ENCODE data around the gene SPON1.
"Not testable (repeated sequence)": the region's sequence is repeated elsewhere in the genome, so short reads cannot be mapped to it uniquely, and the experiment has no call there.

The SPON1 gene

DNA sequence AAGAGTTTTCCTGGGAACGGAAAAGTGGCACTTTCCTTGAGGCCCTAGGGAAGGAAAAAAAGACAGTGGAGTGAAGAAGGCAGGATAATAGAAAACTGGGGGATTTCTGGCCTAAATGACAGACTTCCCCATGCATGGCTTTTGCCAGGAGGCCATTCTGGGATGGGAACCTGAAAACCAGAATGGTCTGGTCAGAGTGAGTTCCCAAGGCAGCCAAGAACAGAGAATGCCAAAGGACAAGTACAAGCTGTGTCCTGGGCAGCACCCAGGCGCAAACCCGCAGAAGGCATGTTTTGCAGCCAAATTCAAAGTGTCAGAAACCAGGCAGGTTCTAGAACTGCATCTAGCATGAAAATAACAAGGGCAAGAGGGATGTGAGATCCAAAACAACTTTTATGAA lies 162.4 kb downstream of the SPON1 start:
- DNase-seq (ENCODE audit: low spot score): no peak

DNA sequence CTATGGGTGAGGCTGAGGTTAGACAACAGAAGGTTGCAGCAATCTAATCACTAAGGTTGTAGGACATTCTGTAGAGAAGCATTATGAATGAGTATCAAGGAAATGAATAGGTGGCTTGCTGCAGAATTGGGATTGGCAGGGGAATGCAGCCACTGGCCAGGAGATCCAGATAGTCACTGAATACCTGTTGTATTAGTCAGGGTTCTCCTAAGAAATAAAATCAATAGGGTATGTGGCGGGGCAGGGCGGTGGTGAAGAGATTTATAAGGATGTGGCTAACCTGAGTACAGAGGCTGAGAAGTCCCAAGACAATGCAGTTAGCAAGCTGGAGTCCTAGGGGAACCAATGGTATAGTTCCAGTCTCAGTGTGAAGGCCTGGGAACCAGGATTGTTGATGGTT lies 163.0 kb downstream of the SPON1 start:
- DNase-seq (ENCODE audit: low spot score): no peak

GRCh38 chr11:14127679-14128078 lies 165.2 kb downstream of the SPON1 start:
- no peak for DNase-seq (ENCODE audit: low spot score)

DNA sequence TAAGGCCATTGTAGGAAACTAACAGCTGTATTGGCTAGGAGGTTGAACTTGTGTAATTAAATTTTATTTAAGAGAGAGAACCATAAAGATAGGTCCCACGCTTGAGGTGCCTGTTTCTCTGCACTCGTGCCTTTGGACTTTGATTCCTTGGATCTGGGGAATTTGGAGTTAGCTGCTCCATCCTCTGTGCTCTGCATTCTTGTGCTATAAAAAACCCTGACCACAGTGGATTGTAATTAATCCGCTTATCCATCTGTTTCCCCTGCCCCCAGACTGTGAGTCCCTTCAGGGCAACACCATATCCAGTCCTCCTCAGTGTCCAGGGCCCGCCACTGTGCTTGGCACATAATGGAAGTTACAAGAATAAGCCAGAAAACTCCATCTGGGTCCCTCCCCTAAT lies 169.8 kb downstream of the SPON1 start:
- DNase-seq (ENCODE audit: low spot score): no peak

DNA sequence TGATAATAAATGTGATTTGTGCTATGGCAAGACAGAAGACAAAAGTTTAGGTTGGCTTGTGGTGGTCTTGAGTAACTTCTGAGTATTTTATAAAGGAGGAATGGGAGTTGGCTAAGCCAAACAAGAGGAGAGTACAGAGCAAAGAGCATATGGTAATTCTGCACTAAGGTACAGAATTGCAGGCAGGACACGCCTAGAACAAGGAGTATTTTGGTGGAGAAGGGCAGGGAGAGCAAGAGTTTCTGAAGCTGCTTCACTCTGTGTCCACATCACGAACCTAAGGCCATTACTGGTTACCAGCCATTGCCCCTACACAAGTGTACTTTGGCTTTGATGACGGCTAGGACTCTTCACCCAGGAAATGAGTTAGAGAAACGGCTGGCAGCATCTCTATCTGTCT lies 170.9 kb downstream of the SPON1 start:
- DNase-seq (ENCODE audit: low spot score): no peak

DNA sequence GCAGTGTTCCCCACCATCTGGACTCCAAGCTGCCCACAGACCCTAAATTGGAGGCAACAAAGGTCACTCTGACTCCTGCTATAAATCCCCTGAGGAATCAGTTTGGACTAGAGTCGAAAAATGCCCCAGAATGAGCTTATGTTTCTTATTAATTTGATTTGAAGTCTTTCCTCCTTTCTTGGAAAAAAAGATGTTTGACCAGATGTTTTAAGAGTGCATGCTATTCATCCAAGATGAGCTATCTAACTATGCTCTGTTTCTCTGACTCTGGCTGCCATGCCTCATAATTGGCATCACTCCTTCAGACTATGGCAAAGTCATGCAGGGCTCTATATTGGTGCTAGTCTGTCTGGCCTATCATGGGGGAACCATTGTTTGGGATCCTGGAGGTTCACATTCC lies 174.0 kb downstream of the SPON1 start:
- no peak for DNase-seq (ENCODE audit: low spot score)

- no peak for DNase-seq (ENCODE audit: low spot score)
Measured at GRCh38 chr11:14137284-14137683, 174.8 kb downstream of the SPON1 start.

GRCh38 chr11:14140991-14141390 lies 178.5 kb downstream of the SPON1 start:
- no peak for DNase-seq (ENCODE audit: low spot score)

DNA sequence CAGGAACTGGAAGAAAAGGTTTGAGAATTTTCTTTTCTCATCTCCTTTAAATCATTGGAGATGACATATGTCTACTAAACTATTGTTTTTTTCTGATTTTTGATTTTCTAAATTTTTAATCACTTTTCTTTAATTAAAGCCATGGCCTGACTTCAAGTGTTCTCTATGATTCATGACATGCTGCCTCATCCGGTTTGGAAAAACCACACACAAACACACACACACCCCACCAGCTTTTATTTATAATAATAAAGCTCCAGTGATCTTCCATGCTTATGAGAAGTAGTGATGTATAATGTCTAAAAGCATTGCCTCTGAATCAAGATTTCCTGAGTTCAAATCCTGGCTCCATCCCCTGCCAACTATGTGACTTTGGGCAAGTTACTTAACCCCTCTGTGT lies 179.2 kb downstream of the SPON1 start:
- no peak for DNase-seq (ENCODE audit: low spot score)

DNA sequence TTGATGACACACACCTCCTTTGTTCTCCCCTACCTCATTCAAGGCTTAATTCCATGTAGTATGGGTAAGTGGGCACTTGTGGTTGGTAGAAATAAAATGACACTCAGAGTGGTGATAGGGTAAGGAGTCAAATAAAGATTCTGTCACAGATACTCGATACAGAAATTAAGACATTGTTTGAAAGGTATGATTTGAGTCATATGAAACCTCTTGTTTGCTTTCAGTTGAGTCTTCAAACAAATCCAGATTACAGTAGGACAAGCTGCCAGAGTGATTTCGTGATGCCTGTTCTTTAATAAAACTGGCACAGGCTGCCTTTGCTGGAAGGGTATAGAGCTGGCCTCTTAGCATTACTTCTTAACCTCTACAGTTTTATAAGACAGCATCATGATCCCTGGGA lies 182.4 kb downstream of the SPON1 start:
- DNase-seq (ENCODE audit: low spot score): no peak

DNA sequence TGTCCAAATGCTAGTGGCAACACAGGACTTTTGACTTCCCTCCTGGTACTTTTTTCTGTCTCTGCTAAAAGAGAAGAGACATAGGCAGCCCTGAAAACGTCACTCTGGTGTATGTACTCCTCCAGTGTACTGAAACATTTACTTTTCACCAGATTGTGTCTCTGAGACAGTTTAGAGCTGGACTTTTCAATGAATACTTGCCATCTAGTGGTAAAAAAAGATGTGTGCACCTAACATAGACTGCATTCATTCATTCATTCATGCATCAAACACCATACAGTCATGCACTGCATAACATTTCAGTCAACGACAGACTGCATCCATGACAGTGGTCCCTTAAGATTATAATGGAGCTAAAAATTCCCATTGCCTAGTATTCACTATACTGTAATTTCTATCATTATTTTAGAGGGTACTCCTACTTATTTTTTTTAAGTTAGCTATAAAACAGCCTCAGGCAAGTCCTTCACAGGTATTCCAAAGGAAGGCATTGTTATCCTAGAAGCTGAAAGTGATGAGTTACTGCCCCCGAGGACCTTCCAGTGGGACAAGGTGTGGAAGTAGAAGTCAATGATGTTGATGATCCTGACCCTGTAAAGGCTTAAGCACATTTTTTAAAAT lies 186.2 kb downstream of the SPON1 start:
- DNase-seq (ENCODE audit: low spot score): no peak

DNA sequence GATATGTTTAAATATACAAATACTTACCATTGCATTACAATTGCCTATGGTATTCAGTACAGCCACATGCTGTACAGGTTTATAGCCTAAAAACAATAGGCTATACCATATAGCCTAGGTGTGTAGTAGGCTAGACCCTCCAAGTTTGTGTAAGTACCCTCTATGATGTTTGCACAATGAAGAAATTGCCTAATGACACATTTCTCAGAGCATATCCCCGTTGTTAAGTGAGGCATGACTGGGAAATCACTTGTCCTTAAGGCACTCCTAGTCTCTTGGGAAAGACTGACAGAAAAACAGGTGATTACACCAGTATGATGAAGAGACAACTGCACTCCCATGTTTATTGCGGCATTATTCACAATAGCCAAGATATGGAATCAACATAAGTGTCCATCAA lies 187.2 kb downstream of the SPON1 start:
- DNase-seq (ENCODE audit: low spot score): no peak

DNA sequence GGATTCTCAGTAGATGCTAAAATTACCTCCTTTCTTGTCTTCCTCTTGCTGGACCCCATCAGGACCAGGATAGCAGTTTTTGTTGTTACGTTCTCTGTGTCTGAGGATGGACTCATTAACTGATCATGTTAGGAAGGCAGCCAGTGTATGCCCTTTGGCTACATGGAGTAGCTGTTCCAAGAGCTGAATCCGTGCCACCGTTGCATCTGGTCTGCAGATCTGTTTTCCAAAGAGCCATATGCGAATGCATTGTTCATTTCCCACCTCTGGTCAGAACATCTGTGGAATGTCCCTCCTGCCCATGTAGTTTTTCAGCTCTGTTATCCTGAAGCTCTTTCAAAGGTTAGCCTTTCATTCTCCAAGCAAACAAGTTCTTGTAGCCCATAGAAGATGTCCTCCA lies 188.4 kb downstream of the SPON1 start:
- DNase-seq (ENCODE audit: low spot score): no peak

DNA sequence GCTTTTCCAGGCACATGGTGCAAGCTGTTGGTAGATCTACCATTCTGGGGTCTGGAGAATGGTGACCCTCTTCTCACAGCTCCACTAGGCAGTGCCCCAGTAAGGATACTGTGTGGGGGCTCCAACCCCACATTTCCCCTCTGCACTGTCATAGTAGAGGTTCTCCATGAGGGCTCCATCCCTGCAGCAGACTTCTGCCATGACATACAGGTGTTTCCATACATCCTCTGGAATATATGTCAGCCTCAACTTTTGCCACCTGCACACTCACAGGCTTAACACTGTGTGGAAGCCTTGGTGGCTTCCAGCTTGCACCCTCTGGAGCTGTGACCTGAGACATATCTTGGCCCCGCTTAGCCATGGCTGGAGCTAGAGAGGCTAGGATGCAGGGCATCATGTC lies 191.6 kb downstream of the SPON1 start:
- DNase-seq (ENCODE audit: low spot score): not testable (repeated sequence)

- DNase-seq (ENCODE audit: low spot score): no peak
Measured at GRCh38 chr11:14158393-14158792, 195.9 kb downstream of the SPON1 start.

GRCh38 chr11:14163576-14163975 lies 201.1 kb downstream of the SPON1 start:
- no peak for DNase-seq (ENCODE audit: low spot score)

DNA sequence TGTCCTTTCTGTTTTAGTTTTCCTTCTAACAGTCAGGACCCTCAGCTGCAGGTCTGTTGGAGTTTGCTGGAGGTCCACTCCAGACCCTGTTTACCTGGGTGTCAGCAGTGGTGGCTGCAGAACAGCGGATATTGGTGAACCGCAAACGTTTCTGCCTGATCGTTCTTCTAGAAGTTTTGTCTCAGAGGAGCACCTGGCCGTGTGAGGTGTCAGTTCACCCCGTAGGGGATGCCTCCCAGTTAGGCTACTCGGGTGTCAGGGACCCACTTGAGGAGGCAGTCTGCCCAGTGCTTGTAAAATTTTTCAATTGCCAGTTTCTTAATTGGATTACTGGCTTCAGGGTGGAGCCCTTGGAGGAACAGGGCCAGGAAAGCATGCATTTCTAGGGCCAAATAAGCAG lies 211.2 kb downstream of the SPON1 start:
- DNase-seq (ENCODE audit: low spot score): not testable (repeated sequence)

DNA sequence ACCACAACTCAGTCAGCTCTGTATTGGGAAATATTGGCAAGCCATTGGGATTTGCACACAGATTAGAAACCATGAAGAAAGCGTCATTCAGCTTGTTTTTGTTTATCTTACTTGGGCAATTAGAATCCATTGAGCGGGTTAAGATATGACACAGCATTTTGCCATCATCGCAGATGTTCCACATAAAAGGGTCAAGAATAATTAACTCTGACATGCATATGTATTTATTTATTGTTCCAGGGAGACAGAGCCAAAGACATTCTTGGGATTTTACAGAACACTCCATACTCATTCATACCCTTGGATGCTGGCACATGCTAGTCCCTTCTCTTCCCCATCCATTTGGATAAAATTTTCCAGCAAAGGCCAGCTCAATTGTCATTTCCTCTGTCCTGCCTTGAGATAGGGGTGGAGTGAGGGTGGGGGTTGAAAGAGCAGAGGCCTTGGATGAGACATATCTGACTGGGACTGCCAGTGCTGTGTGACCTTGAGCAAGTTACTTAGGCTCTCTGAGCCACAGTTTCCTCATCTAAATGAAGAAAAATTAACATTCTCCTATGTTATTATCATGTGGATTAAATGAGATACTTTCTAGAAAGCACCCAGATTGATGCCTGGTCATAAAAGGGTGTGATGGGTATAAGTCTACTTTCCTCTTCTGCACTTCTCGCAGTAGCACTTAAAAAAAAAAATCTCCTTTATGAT lies 216.7 kb downstream of the SPON1 start:
- DNase-seq (ENCODE audit: low spot score): no peak

DNA sequence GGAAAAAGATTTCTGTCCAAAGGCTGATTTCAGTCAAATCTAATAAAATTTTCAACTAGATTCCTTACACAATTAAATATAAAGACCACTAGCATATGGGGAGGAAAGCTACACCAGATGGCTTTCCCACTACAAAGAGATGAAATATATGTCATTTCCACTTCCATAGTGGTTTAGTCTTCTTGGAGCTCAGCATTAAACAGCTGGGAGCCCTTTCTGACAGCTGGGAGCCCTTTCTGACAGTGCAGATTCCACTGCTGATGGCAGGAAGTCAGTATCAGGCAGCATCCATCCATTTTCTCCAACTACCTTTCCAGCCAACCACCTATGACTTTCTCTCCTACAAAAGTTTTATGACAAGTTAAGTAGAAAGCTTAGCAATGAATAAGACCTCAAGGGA lies 218.6 kb downstream of the SPON1 start:
- DNase-seq (ENCODE audit: low spot score): no peak

GRCh38 chr11:14182833-14183364 lies 220.4 kb downstream of the SPON1 start:
- no peak for DNase-seq (ENCODE audit: low spot score)

GRCh38 chr11:14184028-14184940 lies 221.8 kb downstream of the SPON1 start:
- no peak for DNase-seq (ENCODE audit: low spot score)

GRCh38 chr11:14185461-14185860 lies 222.9 kb downstream of the SPON1 start:
- DNase-seq (ENCODE audit: low spot score): no peak
